HG03558 (cell line): Measurements from ENCODE around the gene STAT1.
"Not testable (repeated sequence)": the region's sequence is repeated elsewhere in the genome, so short reads cannot be mapped to it uniquely, and the experiment has no call there.

Experiments
- ATAC-seq: cut with Tn5 transposase; IDR thresholded peaks from one replicate; pipeline ENCODE4 v1.9.1; 2021; ENCODE audit warnings: moderate number of reproducible peaks; ENCODE audit not compliant: unreplicated experiment; ENCODE audit errors: extremely low read depth

Gene STAT1

DNA sequence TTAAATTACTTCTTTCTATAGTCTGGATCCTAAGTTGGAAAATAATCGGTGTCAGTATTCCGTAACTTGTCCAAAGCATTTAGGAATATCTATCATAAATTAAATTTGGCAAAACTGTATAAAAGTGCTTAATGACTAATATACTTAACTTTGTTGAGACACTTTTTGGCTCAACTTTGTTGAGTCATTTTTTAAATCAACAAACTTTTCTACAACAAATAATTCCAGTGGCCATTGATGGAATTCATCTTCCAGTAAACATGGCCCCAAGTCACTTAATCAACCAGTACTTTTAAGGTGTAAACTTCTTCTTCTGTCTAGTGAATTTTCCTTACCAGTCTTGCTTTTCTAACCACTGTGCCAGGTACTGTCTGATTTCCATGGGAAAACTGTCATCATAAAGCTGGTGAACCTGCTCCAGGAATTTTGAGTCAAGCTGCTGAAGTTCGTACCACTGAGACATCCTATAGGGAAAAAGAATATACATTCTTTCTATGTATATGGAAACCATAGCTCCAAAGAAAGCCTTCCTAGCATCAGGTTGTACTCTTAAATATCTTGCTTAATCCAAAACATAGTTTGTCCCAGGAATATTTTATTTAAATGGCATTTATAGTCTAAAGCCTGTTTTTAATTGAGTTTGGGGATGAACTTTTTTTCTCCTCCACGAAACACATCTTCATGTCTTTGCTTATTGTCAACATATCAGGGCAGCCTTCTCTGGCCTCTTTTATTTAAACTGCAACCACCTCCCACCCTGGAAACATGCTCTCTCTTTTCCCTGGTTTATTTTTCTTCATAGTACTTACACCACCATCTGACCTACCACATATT lies 4.2 kb downstream of the STAT1 start:
- no peak for ATAC-seq

DNA sequence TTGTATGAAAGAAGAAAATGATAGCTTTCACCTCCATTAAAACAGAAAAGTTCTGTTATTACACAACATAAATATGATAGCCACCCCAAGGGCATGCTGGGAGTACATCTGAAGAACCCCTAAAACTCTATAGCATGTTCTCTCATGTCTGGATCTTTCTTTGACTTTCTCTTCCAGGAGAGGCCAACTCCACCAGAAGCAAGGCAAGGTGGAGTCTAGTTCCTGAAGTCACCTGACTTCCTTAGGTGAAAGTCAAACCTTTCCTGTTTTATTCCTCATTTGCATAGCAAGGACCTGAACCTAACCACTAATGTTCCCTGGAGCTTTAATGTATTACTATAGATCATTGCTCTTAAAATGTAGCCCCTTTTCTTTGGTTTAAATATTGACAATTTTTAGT lies 5.7 kb downstream of the STAT1 start:
- no peak for ATAC-seq

- ATAC-seq = no peak
These were observed 6.8 kb downstream of the STAT1 start for GRCh38 chr2:191006997-191007783.

DNA sequence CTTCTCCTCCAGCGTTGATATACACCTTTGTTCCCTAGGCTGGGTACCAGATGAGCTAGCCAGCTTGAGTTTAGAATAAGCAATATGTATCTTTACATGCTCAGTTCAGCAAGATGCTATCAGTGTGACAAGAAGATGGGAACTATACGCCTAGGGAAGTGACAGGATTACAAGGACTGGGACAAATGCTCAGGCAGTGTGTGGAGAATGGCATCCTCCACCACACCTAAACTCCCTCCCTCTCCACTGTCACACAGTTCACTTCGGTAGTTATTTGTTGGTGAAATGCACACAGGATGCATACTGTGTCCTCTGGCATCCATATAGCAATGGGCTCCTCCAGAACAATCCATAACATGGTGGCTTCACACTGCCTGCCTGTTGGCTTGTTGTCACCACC lies 7.7 kb downstream of the STAT1 start:
- no peak for ATAC-seq

DNA sequence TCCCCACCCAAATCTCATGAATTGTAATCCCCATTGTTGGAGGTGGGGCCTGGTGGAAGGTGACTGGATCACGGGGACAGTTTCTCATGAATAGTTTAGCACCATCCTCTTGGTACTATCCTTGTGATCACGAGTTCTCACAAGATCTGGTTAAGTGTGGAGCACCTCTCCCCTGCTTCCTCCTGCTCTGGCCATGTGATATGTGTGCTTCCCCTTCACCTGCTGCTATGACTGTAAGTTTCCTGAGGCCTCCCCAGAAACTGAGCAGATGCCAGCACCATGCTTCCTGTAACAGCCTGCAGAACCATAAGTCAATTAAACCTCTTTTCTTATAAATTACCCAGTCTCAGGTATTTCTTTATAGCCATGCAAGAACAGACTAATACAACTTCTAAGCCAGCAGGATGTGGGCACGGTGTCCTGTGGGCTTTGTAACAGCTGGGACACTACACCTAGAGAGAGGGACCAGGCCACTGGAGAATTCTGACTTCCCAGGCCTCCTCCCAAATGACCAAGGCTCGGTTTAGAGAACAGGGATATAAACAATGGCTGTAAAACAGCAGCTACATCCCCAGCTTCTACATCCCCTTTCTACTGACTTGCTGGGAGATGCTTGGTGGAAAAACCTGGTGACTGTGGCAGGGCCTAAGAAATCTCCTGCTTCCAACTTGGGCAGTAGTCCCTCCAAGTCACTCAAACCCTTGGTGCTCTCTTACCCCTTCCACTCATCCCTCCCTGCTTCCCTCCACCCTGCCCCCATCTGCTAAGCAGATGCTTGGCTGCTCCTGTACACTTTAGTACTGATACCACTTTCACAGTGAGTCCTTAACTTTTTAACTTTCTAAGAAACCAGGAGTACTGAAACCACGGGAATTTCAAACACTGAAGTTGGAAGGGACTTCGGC lies 10.3 kb downstream of the STAT1 start:
- no peak for ATAC-seq

- ATAC-seq = no peak
These were observed 12.3 kb downstream of the STAT1 start for GRCh38 chr2:191001624-191002023.

DNA sequence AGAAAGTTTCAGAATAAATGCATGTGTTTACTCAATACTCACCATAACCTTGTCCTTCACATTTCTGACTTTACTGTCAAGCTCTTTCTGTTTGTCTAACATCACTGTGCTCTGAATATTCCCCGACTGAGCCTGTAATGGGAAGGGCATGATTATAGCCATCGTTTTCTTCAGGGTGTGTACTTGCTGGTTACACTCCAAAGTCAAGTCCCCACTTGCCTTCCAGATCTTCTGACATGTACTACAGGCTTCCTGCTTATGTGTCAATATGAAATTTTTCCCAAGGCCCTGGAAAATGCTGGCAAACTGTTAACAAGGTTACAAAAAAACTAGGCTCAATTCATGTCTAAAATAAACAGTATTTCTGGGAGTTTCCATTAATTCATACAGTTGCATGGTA lies 12.9 kb downstream of the STAT1 start:
- no peak for ATAC-seq

DNA sequence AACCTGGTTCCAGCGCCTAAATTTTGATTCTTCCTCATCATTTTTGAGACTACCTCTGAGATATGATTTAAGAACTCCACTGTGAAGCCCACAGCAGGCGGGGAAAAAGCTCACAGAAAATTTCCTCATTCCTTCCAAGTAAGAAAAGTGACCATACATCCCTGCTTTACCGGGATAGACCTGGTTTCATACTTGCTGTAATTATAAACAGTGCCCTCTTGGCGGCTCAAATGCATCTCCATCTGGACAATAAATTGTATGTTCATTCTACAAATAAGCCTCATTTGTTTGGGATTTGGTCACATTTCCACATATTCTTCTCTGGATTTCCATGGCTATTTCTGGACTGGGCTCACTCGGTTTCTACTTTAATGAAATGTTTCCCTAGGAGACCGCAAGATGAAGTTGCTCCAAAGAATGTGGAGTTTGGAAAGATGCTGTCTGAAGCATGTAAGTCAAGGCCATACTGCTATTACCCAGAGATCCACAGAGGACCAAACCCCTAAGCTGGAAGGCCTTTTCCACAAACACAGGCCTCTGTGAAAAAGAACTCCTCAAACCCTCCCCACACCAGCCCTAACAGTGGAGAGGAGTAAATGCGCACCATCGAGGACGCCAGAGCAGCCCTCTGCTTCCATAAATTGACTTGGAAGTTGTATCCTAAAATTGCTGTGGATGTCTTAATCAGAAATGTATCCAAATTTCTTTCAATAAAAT lies 13.9 kb downstream of the STAT1 start:
- ATAC-seq = no peak

DNA sequence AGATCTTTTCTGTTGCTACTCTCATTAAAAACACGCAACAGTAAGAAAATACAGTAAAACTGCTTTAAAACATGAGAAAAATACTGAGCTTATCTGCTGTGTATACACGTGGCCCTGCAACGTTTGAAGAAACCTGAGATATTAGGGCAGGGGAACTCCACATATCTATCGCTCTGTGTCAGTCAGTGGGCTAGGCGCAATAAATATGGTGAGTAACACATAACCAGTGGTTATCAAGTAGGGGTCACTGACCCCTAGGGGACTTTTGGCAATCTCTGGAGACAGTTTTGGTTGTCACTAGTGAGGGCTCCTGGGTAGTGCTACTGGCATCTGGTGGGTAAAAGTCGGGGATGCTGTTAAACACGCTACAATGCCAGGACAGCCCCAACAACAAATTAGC lies 14.9 kb downstream of the STAT1 start:
- ATAC-seq = no peak

GRCh38 chr2:190997526-190998113 lies 16.4 kb downstream of the STAT1 start:
- no peak for ATAC-seq

DNA sequence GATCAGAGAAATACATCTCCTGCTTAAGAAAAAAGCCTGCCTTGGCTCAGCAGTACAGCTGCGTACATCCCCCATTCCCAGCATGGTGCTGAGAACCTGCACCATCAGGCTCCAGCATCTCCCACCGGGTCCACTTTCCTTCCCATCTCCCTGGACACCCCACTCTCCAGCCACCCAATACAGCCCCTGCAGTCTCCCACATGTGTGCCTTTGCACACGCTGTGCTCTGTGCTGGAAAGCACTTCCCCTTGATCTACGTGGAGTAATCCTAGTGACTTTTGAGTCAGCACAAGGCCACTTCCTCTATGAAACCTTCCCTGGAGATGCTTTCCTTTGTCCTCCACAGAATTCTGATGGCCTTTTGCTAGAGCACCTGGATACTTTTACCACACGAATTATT lies 17.0 kb downstream of the STAT1 start:
- no peak for ATAC-seq

DNA sequence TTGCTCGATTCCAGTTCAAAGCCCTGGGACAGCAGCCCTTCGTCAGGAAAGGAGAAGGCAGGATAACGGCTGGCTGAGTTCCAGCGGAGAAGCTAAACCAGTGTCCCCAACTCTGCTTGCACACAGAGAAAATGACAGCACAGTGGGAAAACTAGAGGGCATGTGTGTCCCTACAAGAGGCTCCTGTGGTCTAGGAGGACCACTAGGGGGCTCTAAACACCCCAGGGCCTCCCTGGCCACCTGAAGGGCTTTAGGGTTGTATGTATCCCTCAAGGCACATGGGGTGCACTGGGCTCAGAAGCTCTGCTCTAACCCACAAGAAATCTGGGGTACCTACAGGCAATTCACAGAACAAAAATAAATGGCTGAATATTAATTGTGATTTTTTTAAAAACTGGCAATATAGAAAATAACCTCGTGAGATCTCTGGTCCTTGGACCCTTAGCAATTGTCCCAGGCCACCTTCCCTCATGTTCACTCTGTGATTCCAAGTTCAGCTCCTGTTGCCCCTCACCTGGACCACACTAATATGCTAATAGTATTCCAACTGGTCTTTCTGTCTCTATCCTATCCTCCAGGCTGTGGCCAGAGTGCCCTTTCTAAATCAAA lies 17.5 kb downstream of the STAT1 start:
- ATAC-seq = no peak

DNA sequence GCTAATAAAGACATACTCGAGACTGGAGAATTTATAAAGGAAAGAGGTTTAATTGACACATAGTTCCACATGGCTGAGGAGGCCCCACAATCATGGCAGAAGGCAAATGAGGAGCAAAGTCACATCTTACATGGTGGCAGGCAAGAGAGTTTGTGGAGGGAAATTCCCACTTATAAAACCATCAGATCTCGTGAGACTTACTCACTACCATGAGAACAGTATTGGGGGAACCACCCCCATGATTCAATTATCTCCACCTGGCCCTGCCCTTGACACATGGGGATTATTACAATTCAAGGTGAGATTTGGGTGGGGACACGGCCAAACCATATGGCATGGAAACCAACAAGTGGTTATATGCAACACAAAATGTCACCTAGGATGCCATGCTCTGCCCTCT lies 18.7 kb downstream of the STAT1 start:
- ATAC-seq = not testable (repeated sequence)

DNA sequence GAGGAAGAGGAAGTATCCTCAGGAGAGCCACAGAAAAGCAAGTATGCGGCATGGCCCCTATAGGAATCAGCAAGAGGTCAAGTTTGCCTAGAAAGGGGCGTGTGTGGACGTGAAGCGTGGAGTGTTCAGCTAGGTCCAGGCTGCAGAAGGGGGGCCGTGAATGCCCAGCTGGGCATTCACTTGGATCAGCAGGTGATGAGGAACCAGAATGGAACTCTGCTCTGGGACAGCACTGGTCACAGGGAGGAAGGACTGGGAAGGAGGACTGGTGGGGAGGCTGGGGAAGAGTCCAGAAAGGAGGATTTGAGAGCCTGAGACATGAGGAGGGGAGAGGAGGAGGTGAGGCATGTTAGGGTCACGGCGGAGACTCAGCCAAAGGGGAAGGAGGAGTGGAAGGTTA lies 19.8 kb downstream of the STAT1 start:
- no peak for ATAC-seq

DNA sequence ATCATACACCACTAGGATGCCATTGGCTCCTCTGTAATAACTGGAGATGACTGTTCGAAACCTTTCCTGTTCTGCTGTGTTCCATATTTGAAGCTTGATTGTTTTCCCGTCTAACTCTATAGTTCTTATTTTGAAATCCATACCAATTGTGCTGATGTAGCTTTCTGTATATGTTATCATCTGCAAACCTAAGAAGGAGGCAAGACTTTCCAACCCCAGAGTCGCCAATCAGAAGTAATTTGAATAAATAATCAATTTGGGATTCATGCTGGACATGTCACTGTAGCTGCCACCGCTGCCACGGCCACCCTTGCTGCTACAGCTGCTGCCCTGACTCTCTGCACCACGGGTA lies 20.7 kb downstream of the STAT1 start:
- no peak for ATAC-seq

DNA sequence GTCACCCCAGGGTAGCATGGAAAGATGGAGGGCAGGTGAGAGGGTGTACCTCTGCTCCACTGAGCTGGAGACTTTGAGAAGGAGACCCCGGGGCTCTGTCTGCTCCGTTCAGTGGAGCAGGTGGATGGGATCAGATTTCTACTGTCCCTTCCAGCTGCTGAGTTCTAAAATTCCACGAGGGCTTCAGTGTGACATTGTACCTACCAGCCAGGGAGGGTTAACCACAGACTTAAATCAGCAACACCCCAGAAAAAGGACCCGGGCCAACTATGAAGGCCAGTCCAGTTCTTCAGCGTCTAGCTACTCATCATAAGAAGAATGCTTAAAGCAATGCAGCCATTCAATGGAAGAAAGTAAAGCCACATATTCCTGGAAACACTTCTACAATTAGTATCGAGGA lies 23.8 kb downstream of the STAT1 start:
- no peak for ATAC-seq

GRCh38 chr2:190988910-190989309 lies 25.1 kb downstream of the STAT1 start:
- ATAC-seq = no peak

- no peak for ATAC-seq
These were observed 26.0 kb downstream of the STAT1 start for GRCh38 chr2:190987938-190988337.

DNA sequence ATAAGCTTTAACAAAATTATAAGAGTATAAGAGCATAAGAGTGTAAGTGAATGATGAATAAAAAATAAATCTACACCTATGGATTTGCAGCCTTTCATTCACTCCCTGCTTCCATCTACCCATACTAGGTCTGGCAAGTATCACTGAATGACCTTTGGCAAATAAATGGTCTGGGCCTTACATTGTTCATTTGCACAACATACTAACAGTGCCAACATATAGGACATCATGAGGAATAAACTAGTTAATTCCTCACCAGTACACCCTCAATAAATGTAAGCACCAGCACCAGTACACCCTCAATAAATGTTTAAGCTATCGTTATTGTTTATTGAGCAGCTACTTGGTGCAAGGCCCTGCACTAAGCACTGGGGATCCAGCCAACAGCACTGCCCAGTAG lies 26.9 kb downstream of the STAT1 start:
- no peak for ATAC-seq
